Measurements from ENCODE around the gene S100A12. TPM values are rescaled to one million over a fixed set of nuclear protein-coding genes. Genes with fewer than 3 reads are reported as not detected.

S100A12 gene
- total RNA-seq, 4 donors from 2014 or later = not detected

DNA sequence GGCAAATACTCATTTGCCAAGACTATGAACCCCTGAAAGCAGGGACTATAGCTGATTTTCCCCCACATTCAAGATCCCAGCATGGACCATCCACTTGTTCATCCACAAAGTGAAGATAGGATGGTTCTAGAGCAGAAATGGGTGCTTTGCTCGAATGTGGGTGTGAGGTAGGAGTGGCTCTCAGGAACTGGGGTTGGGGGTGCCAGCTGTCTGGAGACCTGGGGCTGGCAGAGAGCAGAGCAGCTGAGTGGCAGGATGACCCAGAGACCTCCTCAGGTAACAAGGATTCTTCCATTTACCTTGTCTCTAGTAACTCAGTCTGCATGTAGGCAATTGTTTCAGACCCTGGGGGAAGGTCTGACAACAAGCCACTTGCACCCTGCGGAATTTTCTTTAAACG, 11.8 kb downstream of the S100A12 start:
- in situ Hi-C loops (cut with MboI; ENCODE audit: low pct_ligation_motif_present in 1 of 4, low pct_unique_long_range_greater_than_20kb in 1 of 4, low sequenced_read_pairs in 3 of 4) = loop anchor here in 1 of 4 donors (25.0 kb wide), 1 partner anchor 224 kb away; no protein-coding TSS in a partner anchor
- H3K27me3 ChIP-seq = peaks cover 8% of the 10 kb centered on the region
- WGBS, 2 donors (ENCODE audit: low coverage in 1 of 2) = 75 to 76% methylated on average over 2 to 3 of the region's 3 CpGs
- H3K4me3 ChIP-seq = no peak overlapping the region
- H3K27ac ChIP-seq = no peak overlapping the region
- H3K4me1 ChIP-seq = no peaks in the 10 kb centered on the region
- TF ChIP-seq CTCF (IDR thresholded peaks at IDR 0.05) = no peak
- no peak for TF ChIP-seq POLR2AphosphoS5 (IDR thresholded peaks at IDR 0.05)
- no peak for TF ChIP-seq EP300 (IDR thresholded peaks at IDR 0.05; ENCODE audit: low read depth)
- TF ChIP-seq POLR2A (IDR thresholded peaks at IDR 0.05) = no peak
- H3K36me3 ChIP-seq = no peaks in the 10 kb centered on the region
- H3K9me3 ChIP-seq = no peaks in the 10 kb centered on the region
- intact Hi-C loops (cut with DNase I; ENCODE audit: low total_unique reads) = no loop called here
- DNase-seq = no peak

GRCh38 chr1:153362187-153362775, 13.1 kb downstream of the S100A12 start:
- Histone ChIP-seq H3K4me1 (peaks cover 0 to 4% (median 0%) of the 10 kb centered on the region in 4 donors), H3K27ac (no peak overlapping the region), H3K9me3 (no peaks in the 10 kb centered on the region), H3K4me3 (no peak overlapping the region), H3K27me3 (peaks cover 8% of the 10 kb centered on the region), H3K36me3 (no peaks in the 10 kb centered on the region)
- TF ChIP-seq EP300 (IDR thresholded peaks at IDR 0.05; ENCODE audit: low read depth) = no peak
- TF ChIP-seq POLR2A (IDR thresholded peaks at IDR 0.05) = no peak
- TF ChIP-seq POLR2AphosphoS5 (IDR thresholded peaks at IDR 0.05) = no peak
- no peak for TF ChIP-seq CTCF (IDR thresholded peaks at IDR 0.05)
- in situ Hi-C loops (cut with MboI; ENCODE audit: low pct_ligation_motif_present in 1 of 4, low pct_unique_long_range_greater_than_20kb in 1 of 4, low sequenced_read_pairs in 3 of 4) (loop anchor here in 1 of 4 donors (25.0 kb wide), 1 partner anchor 225 kb away; no protein-coding TSS in a partner anchor), intact Hi-C loops (cut with DNase I; ENCODE audit: low total_unique reads) (no loop called here)
- 65% methylated on average over 3 of the region's 3 CpGs; no CpG with 5 or more reads in 1 of the 2 donors for WGBS, 2 donors (ENCODE audit: low coverage in 1 of 2)
- DNase-seq = no peak

DNA sequence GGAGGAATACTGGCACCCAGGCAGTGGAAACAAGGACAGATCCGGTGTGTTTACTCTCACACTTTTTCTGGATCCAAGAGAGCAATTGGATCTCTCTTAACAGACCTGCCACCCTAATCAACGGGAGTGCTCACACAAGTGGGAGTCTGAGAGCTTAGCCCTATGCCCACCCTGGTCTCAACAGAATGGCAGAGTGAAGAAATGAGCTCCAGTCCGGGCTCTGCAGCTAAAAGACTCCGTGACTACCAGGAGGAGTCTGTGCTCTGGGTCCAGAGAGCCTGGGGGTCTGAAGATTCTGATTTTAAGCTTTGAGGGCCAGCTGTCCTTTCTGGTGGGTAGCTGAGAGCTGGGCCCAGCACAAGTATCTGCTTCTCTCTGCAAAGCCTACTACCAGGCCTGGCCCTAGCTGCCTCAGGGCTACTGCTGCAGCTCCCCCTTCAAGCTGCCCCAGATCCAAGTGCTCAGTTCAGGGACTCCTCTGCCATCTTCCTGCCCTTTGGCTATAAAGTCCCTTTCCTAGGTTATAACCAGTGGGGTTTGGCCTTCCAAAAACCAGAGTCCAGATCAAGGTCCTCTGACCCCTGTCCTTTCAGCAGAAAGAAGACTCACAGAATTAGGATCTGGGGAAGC, 13.8 kb downstream of the S100A12 start:
- TF ChIP-seq POLR2AphosphoS5 (IDR thresholded peaks at IDR 0.05) (no peak), CTCF (IDR thresholded peaks at IDR 0.05) (no peak), POLR2A (IDR thresholded peaks at IDR 0.05) (no peak), EP300 (IDR thresholded peaks at IDR 0.05; ENCODE audit: low read depth) (no peak)
- intact Hi-C loops (cut with DNase I; ENCODE audit: low total_unique reads) (no loop called here), in situ Hi-C loops (cut with MboI; ENCODE audit: low pct_ligation_motif_present in 1 of 4, low pct_unique_long_range_greater_than_20kb in 1 of 4, low sequenced_read_pairs in 3 of 4) (loop anchor here in 1 of 4 donors (25.0 kb wide), 1 partner anchor 226 kb away; no protein-coding TSS in a partner anchor)
- H3K4me1 ChIP-seq = peaks cover 0 to 4% (median 0%) of the 10 kb centered on the region in 4 donors
- DNase-seq = no peak
- WGBS, 2 donors (ENCODE audit: low coverage in 1 of 2) = 79% methylated on average over 4 of the region's 4 CpGs; no CpG with 5 or more reads in 1 of the 2 donors
- H3K9me3 ChIP-seq = no peaks in the 10 kb centered on the region
- H3K27ac ChIP-seq = no peak overlapping the region
- peaks cover 8% of the 10 kb centered on the region for H3K27me3 ChIP-seq
- H3K36me3 ChIP-seq = no peaks in the 10 kb centered on the region
- H3K4me3 ChIP-seq = no peak overlapping the region

GRCh38 chr1:153360592-153361479, 14.6 kb downstream of the S100A12 start:
- Histone ChIP-seq H3K27ac (no peak overlapping the region), H3K27me3 (peaks cover 8% of the 10 kb centered on the region), H3K9me3 (no peaks in the 10 kb centered on the region), H3K36me3 (no peaks in the 10 kb centered on the region), H3K4me3 (no peak overlapping the region), H3K4me1 (peaks cover 0 to 4% (median 0%) of the 10 kb centered on the region in 4 donors)
- in situ Hi-C loops (cut with MboI; ENCODE audit: low pct_ligation_motif_present in 1 of 4, low pct_unique_long_range_greater_than_20kb in 1 of 4, low sequenced_read_pairs in 3 of 4) = loop anchor here in 1 of 4 donors (25.0 kb wide), 1 partner anchor 226 kb away; no protein-coding TSS in a partner anchor
- intact Hi-C loops (cut with DNase I; ENCODE audit: low total_unique reads) = no loop called here
- DNase-seq = no peak
- 81% methylated on average over 11 of the region's 11 CpGs; no CpG with 5 or more reads in 1 of the 2 donors for WGBS, 2 donors (ENCODE audit: low coverage in 1 of 2)
- TF ChIP-seq POLR2AphosphoS5 (IDR thresholded peaks at IDR 0.05) = no peak
- no peak for TF ChIP-seq POLR2A (IDR thresholded peaks at IDR 0.05)
- TF ChIP-seq CTCF (IDR thresholded peaks at IDR 0.05) = no peak
- no peak for TF ChIP-seq EP300 (IDR thresholded peaks at IDR 0.05; ENCODE audit: low read depth)
